GM10847 (cell line): ENCODE results near the gene ANAPC4.

Experiments
- POLR2A ChIP-seq: IDR thresholded peaks from 2 replicates; pipeline ENCODE4 v1.6.1; 2011; ENCODE audit not compliant: insufficient read length; ENCODE audit errors: extremely low read depth

The ANAPC4 gene

DNA sequence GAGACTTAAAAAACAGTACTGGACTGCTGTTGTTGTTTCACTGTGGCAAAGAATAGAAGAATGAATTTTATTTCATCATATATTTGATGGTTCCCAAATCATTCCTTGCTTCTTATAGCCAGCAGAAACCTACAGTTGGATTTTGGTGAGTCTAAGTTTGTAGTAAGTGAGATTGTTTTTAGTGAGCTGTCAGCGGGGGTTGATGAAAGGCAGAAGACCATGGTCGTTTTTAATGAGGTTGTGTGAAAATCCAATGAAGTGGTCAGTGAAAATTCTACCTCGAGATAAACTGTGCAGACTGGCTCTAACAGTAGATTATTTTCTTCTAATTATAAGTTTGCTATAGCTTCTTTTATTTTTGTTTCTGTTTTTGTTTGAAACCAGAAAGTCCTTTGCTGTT lies 36.2 kb downstream of the ANAPC4 start:
- TF ChIP-seq POLR2A: no peak

GRCh38 chr4:25417014-25417413 lies 40.0 kb downstream of the ANAPC4 start:
- no peak for TF ChIP-seq POLR2A

DNA sequence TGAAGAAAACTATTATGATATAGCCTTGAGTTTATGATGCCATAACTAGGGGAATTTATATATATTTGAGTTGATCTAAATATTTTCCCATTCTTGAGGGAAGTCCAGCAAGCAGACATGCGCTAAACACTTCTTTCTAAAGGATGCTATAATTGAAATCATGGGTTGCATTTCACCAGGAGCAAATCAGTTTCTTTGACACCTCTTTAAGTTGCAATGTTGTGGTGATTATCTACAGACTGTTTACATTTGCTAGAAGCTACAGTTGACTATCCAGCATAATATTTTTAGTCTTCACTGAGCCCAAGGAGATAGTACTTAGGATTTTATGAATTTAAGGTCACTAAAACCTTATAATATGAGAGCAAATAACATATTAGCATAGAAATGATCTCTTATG lies 43.9 kb downstream of the ANAPC4 start:
- no peak for TF ChIP-seq POLR2A

DNA sequence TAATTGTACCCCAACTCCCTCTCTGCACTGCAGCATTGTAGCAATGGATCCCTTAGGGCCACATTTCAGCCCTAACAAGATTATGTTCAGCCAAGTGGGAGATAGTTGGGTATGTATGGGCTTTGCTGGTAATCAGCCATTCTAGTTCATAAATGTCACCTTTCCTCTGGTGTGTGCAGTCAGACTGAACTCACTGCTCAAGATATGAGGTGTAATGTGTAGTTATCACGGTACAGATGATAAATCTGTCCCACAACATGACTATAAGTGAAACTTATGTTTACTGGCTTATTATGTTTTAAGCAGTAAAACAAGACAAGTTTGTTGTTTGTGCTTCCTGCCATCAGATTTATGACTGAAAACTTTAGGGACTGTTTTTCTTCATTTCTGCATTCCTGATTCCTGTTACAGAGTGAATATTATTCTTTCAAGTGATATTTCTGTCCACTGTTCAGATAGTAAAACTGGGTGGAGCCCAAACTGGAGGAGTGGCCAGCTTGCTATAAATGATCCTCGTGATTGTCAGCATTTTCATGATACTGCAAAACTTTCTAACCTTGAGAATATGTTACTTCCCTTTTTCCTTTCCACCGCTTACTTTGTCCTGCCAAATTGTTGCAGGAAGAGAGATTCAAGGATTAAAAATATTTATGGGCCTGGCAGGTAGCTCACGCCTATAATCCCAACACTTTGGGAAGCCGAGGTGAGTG lies 44.9 kb downstream of the ANAPC4 start:
- TF ChIP-seq POLR2A: no peak

GRCh38 chr4:25423548-25423947 lies 46.5 kb downstream of the ANAPC4 start:
- TF ChIP-seq POLR2A: no peak

DNA sequence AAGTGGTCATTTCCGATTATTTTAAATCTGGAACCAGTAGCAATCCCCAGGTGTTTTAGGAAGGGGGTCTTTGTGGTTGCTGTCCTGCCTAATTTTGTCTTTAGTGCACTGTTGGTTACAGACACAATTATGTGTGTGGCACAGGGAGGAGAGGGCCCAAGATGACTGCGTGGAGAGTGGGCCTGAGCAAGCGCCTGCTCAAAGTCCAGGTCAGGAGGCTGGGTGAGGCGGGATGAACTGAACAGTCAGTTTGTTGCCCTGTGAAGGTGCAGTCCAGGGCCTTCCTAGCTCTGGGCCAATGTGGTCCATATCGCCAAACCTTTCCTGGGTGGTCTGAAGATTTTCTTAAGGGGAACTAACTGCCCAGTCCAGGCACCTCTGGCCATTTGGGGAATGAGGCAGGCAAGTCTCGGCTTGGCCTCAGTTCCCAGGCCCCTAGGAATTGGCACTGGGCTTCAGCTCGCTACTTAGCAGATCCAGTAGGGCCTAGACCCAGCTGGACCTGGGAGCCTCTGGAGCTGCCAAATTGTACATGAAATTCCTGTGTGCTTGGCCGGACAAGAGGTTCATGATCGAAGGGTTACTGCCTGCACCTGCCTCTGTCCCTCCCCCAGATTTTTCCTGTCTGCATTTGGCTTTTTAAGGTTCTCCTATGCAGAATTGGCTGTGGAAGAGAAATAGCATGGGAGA lies 47.6 kb downstream of the ANAPC4 start:
- no peak for TF ChIP-seq POLR2A

DNA sequence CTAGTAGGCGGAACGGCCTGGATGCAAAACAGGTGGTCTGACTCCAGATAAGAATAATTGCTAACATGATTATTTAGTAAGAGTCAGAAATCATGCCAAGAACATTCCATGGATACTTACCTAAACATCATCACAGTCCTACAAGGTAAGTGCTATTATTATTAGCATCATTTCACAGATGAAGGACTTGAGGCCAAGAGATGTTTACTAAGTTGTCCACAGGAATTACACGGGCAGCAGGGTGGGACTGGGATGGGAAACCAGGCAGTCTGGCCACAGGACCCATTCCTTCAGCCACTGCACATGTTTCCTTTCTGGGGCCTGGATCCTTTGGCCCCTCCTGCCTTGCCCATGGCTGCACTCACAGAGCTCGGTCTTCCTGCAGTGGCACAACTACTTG lies 48.3 kb downstream of the ANAPC4 start:
- TF ChIP-seq POLR2A: no peak

- no peak for TF ChIP-seq POLR2A
Observed at GRCh38 chr4:25427871-25428270, 50.8 kb downstream of the ANAPC4 start.

GRCh38 chr4:25430630-25431029 lies 53.6 kb downstream of the ANAPC4 start:
- TF ChIP-seq POLR2A: no peak

DNA sequence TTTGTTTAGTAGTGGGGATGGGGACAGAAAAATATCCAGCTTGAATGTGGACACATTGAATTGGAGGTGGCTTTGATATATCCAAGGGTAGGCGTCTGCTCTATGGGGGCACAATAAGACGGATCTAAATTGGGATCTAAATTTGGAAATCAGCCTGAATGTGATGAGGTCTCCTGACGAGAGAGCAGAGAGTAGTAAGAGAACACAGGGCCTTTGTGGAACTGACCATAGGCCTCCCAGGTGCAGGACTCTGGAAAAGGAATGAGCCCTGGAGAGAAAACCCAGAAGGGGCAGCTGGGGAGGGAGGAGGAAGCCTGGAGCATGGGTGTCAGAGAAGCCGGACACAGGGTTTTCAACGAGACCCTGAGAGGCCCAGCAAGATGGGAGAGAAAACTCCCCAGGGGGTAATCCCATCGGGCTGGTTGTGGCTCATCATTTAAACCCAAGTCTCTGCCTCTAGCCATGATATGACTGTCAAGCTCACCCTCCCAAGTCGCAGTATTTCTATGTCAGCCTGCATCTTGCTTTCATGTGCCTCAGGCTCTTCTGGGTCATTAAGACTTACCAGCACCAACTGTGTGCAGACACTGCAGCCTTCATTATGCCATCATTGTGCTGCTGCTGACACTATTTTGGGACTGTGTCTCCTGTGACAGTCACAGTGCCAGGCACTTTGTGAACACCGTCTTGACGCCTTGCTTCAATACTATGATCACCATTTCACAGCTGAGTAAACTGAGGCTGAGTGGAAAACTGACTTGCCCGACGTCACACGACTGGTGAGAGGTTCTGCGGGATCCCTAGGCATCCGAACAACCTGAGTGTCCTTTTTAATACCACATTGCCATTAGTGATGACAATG lies 57.1 kb downstream of the ANAPC4 start:
- TF ChIP-seq POLR2A: no peak

- TF ChIP-seq POLR2A: no peak
Observed at GRCh38 chr4:25437926-25438325, 60.9 kb downstream of the ANAPC4 start.

DNA sequence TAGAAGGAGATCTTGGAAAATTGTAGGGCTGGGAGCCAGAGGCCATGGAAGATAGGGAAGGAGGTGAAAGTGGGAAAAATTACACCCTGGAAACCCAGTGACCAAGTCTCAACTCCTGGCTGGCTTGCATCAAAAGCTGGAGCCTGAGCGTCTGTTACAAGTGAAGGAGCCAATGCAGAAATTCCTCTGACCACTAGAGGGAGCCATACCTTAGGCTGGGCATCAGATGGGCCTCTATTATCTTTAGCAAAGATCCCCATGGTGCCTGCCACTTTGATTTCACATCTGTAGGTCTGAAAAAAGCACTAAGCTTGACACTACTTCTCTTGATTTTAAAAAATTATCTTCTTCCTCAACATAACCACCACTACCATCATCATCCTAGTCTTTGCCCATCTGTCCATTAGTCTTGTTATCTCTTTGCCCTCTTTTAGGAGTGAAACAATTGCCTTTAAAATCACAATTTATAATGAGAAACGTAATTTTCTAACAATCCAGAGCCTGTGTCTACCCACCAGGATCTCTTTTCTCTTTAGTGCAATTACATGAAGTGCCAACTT lies 62.9 kb downstream of the ANAPC4 start:
- TF ChIP-seq POLR2A: no peak

GRCh38 chr4:25440478-25441030 lies 63.5 kb downstream of the ANAPC4 start:
- TF ChIP-seq POLR2A: no peak

- no peak for TF ChIP-seq POLR2A
Observed at GRCh38 chr4:25441519-25442117, 64.6 kb downstream of the ANAPC4 start.

DNA sequence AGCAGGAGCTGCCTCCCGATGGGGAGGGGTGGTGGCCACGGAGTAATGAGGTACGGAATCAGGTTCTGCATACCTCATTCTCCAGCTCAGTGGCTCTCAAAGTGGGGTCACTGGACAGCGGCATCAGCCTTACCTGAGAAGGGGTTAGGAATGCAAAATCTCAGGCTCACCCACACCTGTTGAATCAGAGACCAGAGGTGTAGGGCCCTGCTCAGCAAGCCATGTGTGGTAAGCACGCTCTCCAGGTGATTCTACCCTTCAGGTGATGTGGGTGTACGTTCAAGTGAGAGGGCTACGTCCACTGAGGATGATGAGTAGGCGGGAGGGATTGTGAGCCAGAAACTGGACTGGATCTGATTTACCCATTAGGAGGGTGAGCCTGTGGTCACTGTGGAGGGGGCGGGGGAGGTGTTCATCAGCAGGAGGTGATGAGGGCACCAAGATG lies 65.8 kb downstream of the ANAPC4 start:
- no peak for TF ChIP-seq POLR2A
